ENCODE measurements around the gene FMN2. TPM values are rescaled to one million over a fixed set of nuclear protein-coding genes. Genes with fewer than 3 reads are reported as not detected.

FMN2 gene
- total RNA-seq, 4 donors from 2014 or later = 0.54 to 5.1 (median 1.2) TPM

DNA sequence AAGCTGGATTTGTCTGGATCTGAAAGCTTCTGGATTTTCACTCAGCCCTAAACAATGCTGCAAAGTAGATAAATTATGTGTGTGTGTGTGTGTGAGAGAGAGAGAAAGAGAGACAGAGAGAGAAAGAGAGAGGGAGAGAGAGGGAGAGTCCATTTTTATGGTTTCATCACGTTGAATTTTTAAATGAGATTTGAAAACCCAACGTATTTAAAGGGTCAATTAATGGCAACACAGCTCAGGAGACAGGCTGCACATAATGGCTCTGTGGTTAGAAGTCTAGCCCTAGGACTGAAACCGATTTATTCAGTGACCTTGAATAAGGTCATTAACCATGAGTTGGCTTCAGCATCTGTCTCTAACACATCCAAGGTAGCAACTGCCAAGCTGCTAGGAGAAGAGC is 35.3 kb upstream of the FMN2 start:
- TF ChIP-seq, protein P1, sequence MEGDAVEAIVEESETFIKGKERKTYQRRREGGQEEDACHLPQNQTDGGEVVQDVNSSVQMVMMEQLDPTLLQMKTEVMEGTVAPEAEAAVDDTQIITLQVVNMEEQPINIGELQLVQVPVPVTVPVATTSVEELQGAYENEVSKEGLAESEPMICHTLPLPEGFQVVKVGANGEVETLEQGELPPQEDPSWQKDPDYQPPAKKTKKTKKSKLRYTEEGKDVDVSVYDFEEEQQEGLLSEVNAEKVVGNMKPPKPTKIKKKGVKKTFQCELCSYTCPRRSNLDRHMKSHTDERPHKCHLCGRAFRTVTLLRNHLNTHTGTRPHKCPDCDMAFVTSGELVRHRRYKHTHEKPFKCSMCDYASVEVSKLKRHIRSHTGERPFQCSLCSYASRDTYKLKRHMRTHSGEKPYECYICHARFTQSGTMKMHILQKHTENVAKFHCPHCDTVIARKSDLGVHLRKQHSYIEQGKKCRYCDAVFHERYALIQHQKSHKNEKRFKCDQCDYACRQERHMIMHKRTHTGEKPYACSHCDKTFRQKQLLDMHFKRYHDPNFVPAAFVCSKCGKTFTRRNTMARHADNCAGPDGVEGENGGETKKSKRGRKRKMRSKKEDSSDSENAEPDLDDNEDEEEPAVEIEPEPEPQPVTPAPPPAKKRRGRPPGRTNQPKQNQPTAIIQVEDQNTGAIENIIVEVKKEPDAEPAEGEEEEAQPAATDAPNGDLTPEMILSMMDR (IDR thresholded peaks at IDR 0.05) = no peak
- no peaks in the 10 kb centered on the region for H3K4me1 ChIP-seq

DNA sequence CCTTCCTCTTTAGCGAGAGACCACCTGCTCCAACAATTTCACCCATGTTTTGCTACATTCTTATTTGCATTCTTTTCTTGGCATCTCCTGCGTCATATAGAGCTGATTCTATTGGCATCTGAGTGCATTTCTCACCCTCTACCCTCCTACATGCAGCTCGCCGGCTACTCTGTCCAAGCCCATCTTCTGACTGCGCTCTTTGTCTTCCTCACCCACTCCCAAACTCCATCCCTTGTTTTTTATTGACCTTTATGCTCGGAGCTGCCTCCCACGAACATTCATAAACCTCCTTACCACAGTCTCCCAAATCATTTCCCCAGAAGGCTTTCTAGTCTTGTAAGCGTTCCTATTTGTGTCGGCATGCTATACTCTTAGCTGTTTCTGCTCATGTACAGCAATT is 33.6 kb upstream of the FMN2 start:
- TF ChIP-seq, protein P1 (IDR thresholded peaks at IDR 0.05) = no peak
- no peak for TF ChIP-seq POLR2A (IDR thresholded peaks at IDR 0.05)
- DNase-seq = no peak
- Histone ChIP-seq H3K27me3 (no peaks in the 10 kb centered on the region), H3K9me3 (no peaks in the 10 kb centered on the region), H3K27ac (no peak overlapping the region), H3K36me3 (no peaks in the 10 kb centered on the region), H3K4me3 (no peak overlapping the region), H3K4me1 (no peaks in the 10 kb centered on the region)

More for the DNA sequence above, 35.3 kb upstream of the FMN2 start:
- no peak overlapping the region for H3K4me3 ChIP-seq
- no peaks in the 10 kb centered on the region for H3K9me3 ChIP-seq
- no peak overlapping the region for H3K27ac ChIP-seq
- H3K27me3 ChIP-seq = no peaks in the 10 kb centered on the region
- H3K36me3 ChIP-seq = no peaks in the 10 kb centered on the region
- DNase-seq = no peak

DNA sequence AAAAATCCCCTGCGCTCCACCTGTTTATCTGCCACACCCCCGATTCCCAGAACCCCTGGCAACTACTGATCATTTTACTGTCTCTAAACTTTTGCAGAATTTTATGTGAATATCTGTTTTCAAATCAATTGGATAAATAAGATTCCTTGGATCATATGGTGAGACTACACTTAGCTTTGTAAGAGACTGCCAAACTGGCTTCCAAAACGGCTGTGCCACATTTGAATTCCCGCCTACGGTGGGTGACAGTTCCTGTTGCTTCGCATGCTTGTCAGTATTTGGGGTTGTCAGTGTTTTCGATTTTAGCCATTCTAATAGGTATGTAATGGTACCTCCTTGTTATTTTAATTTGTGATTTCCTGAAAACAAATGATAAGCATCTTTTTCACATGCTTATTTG is 22.7 kb upstream of the FMN2 start:
- no peaks in the 10 kb centered on the region for H3K9me3 ChIP-seq
- H3K4me3 ChIP-seq = no peak overlapping the region
- no peak overlapping the region for H3K27ac ChIP-seq
- H3K27me3 ChIP-seq = no peaks in the 10 kb centered on the region
- no peaks in the 10 kb centered on the region for H3K36me3 ChIP-seq
- H3K4me1 ChIP-seq = no peaks in the 10 kb centered on the region
- TF ChIP-seq, protein P1 (IDR thresholded peaks at IDR 0.05) = no peak
- no peak for TF ChIP-seq POLR2A (IDR thresholded peaks at IDR 0.05)
- no peak for DNase-seq

DNA sequence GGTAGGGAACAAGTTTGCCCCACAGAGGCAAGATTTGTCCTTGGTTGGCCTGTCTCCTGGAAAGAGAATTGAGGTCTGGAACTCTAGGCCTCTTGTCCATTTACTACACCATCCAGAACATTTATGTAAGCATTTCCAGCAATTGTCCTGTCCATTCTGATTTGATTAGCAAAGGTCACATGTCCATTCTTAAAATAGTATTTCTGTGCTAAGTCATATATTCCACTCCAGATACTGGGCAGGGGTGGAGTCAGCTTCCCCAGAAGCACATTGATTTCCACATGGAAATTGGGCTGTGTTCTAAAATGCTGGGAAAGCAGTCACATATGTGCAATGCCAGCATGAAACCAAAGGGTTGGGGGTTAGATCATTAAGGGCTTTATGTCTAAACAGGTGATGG is 21.5 kb upstream of the FMN2 start:
- H3K4me3 ChIP-seq = no peak overlapping the region
- no peak for TF ChIP-seq POLR2A (IDR thresholded peaks at IDR 0.05)
- TF ChIP-seq, protein P1 (IDR thresholded peaks at IDR 0.05) = no peak
- H3K27me3 ChIP-seq = no peaks in the 10 kb centered on the region
- H3K9me3 ChIP-seq = no peaks in the 10 kb centered on the region
- no peaks in the 10 kb centered on the region for H3K36me3 ChIP-seq
- H3K27ac ChIP-seq = no peak overlapping the region
- no peaks in the 10 kb centered on the region for H3K4me1 ChIP-seq
- DNase-seq = no peak

DNA sequence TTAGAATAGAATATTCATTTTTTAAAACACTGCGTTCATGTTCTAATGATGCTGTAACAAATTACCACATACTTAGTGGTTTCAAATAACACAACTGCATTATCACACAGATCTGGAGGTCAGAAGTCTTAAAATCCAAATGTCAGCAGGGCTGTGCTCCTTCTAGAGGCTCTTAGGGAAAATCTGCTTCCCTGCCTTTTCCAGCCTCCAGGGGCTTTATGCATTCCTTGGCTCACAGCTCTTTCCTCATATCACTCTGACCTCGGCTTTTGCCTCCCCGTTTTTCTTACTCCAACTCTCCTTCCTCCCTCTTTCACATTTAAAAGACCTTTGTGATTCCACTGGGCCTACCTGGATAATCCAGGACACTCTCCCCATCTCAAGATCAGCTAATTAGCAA is 18.6 kb upstream of the FMN2 start:
- Histone ChIP-seq H3K4me3 (no peak overlapping the region), H3K9me3 (no peaks in the 10 kb centered on the region), H3K27me3 (no peaks in the 10 kb centered on the region), H3K4me1 (no peaks in the 10 kb centered on the region), H3K27ac (no peak overlapping the region), H3K36me3 (no peaks in the 10 kb centered on the region)
- TF ChIP-seq, protein P1 (IDR thresholded peaks at IDR 0.05) = no peak
- no peak for TF ChIP-seq POLR2A (IDR thresholded peaks at IDR 0.05)
- DNase-seq = no peak

DNA sequence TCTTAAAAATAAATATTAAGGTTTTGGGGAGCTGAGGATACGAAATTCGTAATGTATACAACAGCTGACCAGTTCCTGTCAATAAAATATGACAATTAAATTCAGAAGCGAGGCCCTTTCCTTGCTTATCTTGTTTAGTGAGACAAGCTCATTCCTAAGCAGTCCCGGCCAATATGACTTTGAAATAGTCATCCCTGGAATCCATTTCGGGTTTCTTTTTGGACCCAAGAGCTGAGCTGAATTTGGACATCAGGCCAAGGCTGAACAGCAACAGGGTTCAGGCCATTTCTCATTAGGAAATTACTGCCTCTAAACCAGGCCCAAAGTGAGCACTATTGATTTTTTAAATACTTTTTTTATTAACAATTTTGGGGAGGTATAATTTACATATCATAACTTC is 17.3 kb upstream of the FMN2 start:
- H3K4me3 ChIP-seq = no peak overlapping the region
- no peaks in the 10 kb centered on the region for H3K9me3 ChIP-seq
- H3K27ac ChIP-seq = no peak overlapping the region
- no peaks in the 10 kb centered on the region for H3K27me3 ChIP-seq
- H3K4me1 ChIP-seq = no peaks in the 10 kb centered on the region
- no peak for TF ChIP-seq POLR2A (IDR thresholded peaks at IDR 0.05)
- TF ChIP-seq, protein P1 (IDR thresholded peaks at IDR 0.05) = no peak
- no peak for DNase-seq
- H3K36me3 ChIP-seq = no peaks in the 10 kb centered on the region

Measured in Peyer's patch (tissue), 4 donors.